ENCODE data around the gene ATP7B. TPM values are rescaled to one million over a fixed set of nuclear protein-coding genes. Genes with fewer than 3 reads are reported as not detected.

Gene ATP7B
- total RNA-seq, 1 experiment from 2014 or later = 5.6 TPM

DNA sequence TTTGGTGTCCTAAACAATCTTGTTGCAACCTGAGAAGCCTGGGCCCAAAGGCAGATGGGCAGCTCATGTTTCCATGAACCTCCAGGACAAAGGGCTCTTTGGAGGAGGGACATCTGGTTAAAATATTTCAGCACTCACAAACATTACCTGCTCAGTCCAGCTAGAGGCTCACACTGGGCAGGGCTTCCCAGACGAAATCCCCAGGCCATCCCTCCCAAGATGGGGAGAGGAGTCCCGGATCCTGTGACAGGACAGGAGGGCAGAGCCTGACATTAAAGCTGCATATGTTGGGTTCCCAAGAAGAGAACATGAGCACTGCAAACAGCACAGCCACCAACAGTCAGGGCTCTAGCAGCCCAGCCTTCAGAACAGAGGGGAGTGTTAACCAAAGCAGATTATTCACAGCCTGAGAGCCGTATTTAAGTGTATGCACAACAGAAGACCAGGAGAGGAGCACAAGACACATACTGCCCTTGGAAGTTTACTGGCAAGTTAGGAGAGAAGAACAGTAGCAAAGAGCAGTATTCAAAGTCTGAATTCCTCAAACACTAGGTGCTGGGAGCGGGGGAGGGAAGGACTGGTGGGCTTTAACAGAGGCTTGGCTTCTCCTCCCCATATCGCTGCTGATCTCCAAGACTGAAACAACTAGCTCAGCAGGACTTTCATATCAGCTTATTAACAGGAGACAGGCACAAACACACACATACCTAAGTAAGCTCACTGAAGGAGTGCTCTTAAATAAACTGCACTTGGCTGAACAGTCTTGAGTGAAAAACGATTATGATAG, 12.3 kb downstream of the ATP7B start:
- TF ChIP-seq, protein P1, sequence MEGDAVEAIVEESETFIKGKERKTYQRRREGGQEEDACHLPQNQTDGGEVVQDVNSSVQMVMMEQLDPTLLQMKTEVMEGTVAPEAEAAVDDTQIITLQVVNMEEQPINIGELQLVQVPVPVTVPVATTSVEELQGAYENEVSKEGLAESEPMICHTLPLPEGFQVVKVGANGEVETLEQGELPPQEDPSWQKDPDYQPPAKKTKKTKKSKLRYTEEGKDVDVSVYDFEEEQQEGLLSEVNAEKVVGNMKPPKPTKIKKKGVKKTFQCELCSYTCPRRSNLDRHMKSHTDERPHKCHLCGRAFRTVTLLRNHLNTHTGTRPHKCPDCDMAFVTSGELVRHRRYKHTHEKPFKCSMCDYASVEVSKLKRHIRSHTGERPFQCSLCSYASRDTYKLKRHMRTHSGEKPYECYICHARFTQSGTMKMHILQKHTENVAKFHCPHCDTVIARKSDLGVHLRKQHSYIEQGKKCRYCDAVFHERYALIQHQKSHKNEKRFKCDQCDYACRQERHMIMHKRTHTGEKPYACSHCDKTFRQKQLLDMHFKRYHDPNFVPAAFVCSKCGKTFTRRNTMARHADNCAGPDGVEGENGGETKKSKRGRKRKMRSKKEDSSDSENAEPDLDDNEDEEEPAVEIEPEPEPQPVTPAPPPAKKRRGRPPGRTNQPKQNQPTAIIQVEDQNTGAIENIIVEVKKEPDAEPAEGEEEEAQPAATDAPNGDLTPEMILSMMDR (IDR thresholded peaks at IDR 0.05; ENCODE audit: unreplicated experiment) = no peak
- no peak for DNase-seq
- H3K36me3 Mint-ChIP-seq (ENCODE audit: insufficient read depth, unreplicated experiment) = no peaks in the 10 kb centered on the region
- H3K4me1 Mint-ChIP-seq (ENCODE audit: low read depth, unreplicated experiment) = peaks cover 34% of the 10 kb centered on the region
- H3K4me3 Mint-ChIP-seq (ENCODE audit: low read depth, unreplicated experiment) = no peak overlapping the region
- H3K27ac Mint-ChIP-seq (ENCODE audit: unreplicated experiment) = no peak overlapping the region
- no peaks in the 10 kb centered on the region for H3K9me3 Mint-ChIP-seq (ENCODE audit: low read depth, unreplicated experiment)
- BruUV-seq (replicated peaks) = no TSS peak
- H3K27me3 Mint-ChIP-seq (ENCODE audit: unreplicated experiment) = peaks cover 29% of the 10 kb centered on the region
- intact Hi-C loops (cut with micrococcal nuclease; ENCODE audit: unreplicated experiment) = no loop called here
- CTCF ChIA-PET = interaction anchor here (1.3 kb wide), 1 partner anchor 129 kb away, joined by 3 read pairs; no protein-coding TSS in a partner anchor

DNA sequence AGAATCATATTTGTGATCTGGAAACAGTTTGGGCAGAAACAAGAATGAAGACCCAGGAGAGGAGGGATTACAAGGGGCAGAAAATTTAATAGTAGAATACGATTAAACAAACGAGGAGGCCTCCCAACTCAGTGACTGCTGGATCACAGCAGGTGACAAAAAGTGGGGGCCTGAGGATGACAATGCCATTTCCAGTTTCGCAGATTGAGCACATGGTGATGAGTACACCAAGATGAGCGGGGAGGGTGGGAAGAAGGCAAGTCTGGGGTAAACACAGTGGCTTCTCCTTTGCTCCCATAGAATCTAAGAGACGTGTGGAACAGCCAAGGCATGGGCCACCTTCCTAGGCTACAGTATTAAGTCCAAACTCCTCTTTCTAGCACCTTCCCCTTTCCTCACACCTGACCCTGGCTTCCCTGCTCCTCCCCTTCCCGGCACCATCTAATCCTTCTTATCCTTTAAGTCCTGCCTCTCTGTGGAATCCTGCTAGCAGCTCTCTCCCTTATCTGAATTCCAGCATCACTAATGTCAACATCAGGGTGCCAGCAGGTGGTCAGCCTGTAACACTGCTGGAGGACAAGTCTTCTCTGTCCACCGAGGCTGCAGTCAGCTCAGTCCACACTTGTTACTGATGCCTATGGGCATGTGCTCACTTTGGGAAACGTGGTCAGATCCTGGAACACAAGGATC, 13.5 kb downstream of the ATP7B start:
- CTCF ChIA-PET = no interaction called here
- Mint-ChIP-seq H3K4me3 (ENCODE audit: low read depth, unreplicated experiment) (no peak overlapping the region), H3K27me3 (ENCODE audit: unreplicated experiment) (peaks cover 29% of the 10 kb centered on the region), H3K9me3 (ENCODE audit: low read depth, unreplicated experiment) (no peaks in the 10 kb centered on the region), H3K4me1 (ENCODE audit: low read depth, unreplicated experiment) (peaks cover 34% of the 10 kb centered on the region), H3K36me3 (ENCODE audit: insufficient read depth, unreplicated experiment) (no peaks in the 10 kb centered on the region), H3K27ac (ENCODE audit: unreplicated experiment) (no peak overlapping the region)
- no TSS peak for BruUV-seq (replicated peaks)
- DNase-seq = peak; percentile 6
- intact Hi-C loops (cut with micrococcal nuclease; ENCODE audit: unreplicated experiment) = no loop called here
- TF ChIP-seq, protein P1 (IDR thresholded peaks at IDR 0.05; ENCODE audit: unreplicated experiment) = no peak

DNA sequence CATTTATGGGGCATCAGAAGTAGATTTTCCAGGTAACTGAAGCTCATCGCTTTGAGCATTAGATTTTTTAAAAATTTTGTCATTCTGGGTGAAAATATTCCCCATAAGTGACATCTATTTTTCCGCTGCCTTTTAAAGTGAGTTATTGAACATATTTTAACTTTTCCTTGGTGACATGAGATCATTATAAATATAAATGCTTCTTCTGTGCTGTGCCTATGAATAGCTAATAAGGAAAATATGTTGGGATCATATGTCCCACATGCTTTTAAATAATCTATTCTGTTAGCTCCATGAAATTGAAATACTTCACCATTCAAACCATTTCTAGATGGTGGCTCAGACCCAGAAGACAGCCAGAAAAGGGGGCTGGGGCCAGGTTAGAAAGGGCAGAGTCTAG, 14.1 kb downstream of the ATP7B start:
- BruUV-seq (replicated peaks) = no TSS peak
- H3K27me3 Mint-ChIP-seq (ENCODE audit: unreplicated experiment) = peaks cover 29% of the 10 kb centered on the region
- CTCF ChIA-PET = no interaction called here
- H3K4me1 Mint-ChIP-seq (ENCODE audit: low read depth, unreplicated experiment) = peaks cover 34% of the 10 kb centered on the region
- H3K36me3 Mint-ChIP-seq (ENCODE audit: insufficient read depth, unreplicated experiment) = no peaks in the 10 kb centered on the region
- intact Hi-C loops (cut with micrococcal nuclease; ENCODE audit: unreplicated experiment) = no loop called here
- no peak overlapping the region for H3K4me3 Mint-ChIP-seq (ENCODE audit: low read depth, unreplicated experiment)
- no peaks in the 10 kb centered on the region for H3K9me3 Mint-ChIP-seq (ENCODE audit: low read depth, unreplicated experiment)
- no peak overlapping the region for H3K27ac Mint-ChIP-seq (ENCODE audit: unreplicated experiment)
- no peak for DNase-seq
- TF ChIP-seq, protein P1 (IDR thresholded peaks at IDR 0.05; ENCODE audit: unreplicated experiment) = no peak

DNA sequence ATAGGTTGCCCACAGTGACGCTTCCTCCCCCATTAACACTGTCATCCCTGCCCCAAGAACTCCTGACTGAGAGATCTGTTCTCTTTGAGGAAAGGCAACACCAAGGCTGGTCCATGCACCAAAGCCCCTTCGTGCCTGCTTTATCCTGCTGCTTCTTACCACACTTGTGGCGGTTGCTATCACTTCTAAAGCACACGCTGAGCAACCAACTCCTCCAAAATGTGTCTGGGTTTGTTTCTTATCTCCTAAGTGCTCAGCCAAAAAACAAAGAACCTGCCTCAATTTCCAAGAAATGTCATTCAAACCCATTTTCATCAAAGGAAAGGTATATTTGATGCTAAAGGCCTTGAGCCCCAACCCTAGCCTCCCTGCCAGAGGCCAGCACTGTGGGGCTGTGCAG, 14.6 kb downstream of the ATP7B start:
- CTCF ChIA-PET = no interaction called here
- Mint-ChIP-seq H3K36me3 (ENCODE audit: insufficient read depth, unreplicated experiment) (no peaks in the 10 kb centered on the region), H3K4me3 (ENCODE audit: low read depth, unreplicated experiment) (no peak overlapping the region), H3K27ac (ENCODE audit: unreplicated experiment) (no peak overlapping the region), H3K9me3 (ENCODE audit: low read depth, unreplicated experiment) (no peaks in the 10 kb centered on the region), H3K4me1 (ENCODE audit: low read depth, unreplicated experiment) (peaks cover 32% of the 10 kb centered on the region), H3K27me3 (ENCODE audit: unreplicated experiment) (peaks cover 29% of the 10 kb centered on the region)
- TF ChIP-seq, protein P1 (IDR thresholded peaks at IDR 0.05; ENCODE audit: unreplicated experiment) = no peak
- no TSS peak for BruUV-seq (replicated peaks)
- DNase-seq = no peak
- intact Hi-C loops (cut with micrococcal nuclease; ENCODE audit: unreplicated experiment) = no loop called here
